Measurements from ENCODE around the gene DNAH11.
"Not testable (repeated sequence)": the region's sequence is repeated elsewhere in the genome, so short reads cannot be mapped to it uniquely, and the experiment has no call there.

DNAH11 gene

GRCh38 chr7:21805791-21806190 lies 263.0 kb downstream of the DNAH11 start:
- DNase-seq, result no peak

- DNase-seq, result no peak
Observed at GRCh38 chr7:21806388-21806787, 263.5 kb downstream of the DNAH11 start.

- no peak for DNase-seq
Observed at GRCh38 chr7:21819048-21819447, 276.2 kb downstream of the DNAH11 start.

- DNase-seq, result no peak
Observed at GRCh38 chr7:21828841-21829240, 286.0 kb downstream of the DNAH11 start.

- no peak for DNase-seq
Observed at GRCh38 chr7:21829731-21830130, 286.9 kb downstream of the DNAH11 start.

GRCh38 chr7:21844742-21845141 lies 301.9 kb downstream of the DNAH11 start:
- DNase-seq, result no peak

GRCh38 chr7:21850531-21851285 lies 307.9 kb downstream of the DNAH11 start:
- DNase-seq, result no peak

- no peak for DNase-seq
Observed at GRCh38 chr7:21851559-21851967, 308.7 kb downstream of the DNAH11 start.

- not testable (repeated sequence) for DNase-seq
Observed at GRCh38 chr7:21865631-21866204, 322.9 kb downstream of the DNAH11 start.

GRCh38 chr7:21866731-21867130 lies 323.9 kb downstream of the DNAH11 start:
- no peak for DNase-seq

GRCh38 chr7:21867226-21867625 lies 324.4 kb downstream of the DNAH11 start:
- DNase-seq, result no peak

- DNase-seq, result no peak
Observed at GRCh38 chr7:21867816-21868575, 325.2 kb downstream of the DNAH11 start.

GRCh38 chr7:21868576-21868850 lies 325.7 kb downstream of the DNAH11 start:
- no peak for DNase-seq

- no peak for DNase-seq
Observed at GRCh38 chr7:21869785-21870402, 327.1 kb downstream of the DNAH11 start.

- no peak for DNase-seq
Observed at GRCh38 chr7:21883069-21883468, 340.2 kb downstream of the DNAH11 start.

- DNase-seq, result not testable (repeated sequence)
Observed at GRCh38 chr7:21883501-21883900, 340.7 kb downstream of the DNAH11 start.

- no peak for DNase-seq
Observed at GRCh38 chr7:21884496-21884895, 341.7 kb downstream of the DNAH11 start.

- no peak for DNase-seq
Observed at GRCh38 chr7:21886396-21886795, 343.6 kb downstream of the DNAH11 start.

GRCh38 chr7:21887353-21887752 lies 344.5 kb downstream of the DNAH11 start:
- DNase-seq, result no peak

- DNase-seq, result no peak
Observed at GRCh38 chr7:21887779-21888178, 344.9 kb downstream of the DNAH11 start.

GRCh38 chr7:21891291-21891690 lies 348.5 kb downstream of the DNAH11 start:
- DNase-seq, result no peak

GRCh38 chr7:21893401-21893800 lies 350.6 kb downstream of the DNAH11 start:
- no peak for DNase-seq

- no peak for DNase-seq
Observed at GRCh38 chr7:21898265-21898930, 355.6 kb downstream of the DNAH11 start.
